GM12878 (cell line): ENCODE measurements around the gene PARVA.

ENCODE experiments used
- ATF7 ChIP-seq: fragments of 450-650 bp; IDR thresholded peaks from 2 replicates; pipeline ENCODE4 v1.6.1; 2016; ENCODE audit warnings: low read depth, mild to moderate bottlenecking
- BACH1 ChIP-seq: fragments of 450-650 bp; IDR thresholded peaks from 2 replicates; pipeline ENCODE4 v1.6.1; 2017; ENCODE audit warnings: mild to moderate bottlenecking, borderline replicate concordance
- CHD2 ChIP-seq: IDR thresholded peaks from 2 replicates; pipeline ENCODE4 v1.6.1; 2011; ENCODE audit warnings: low read depth, low read length, improper control_type of control experiment, borderline replicate concordance
- EP300 ChIP-seq, 2 experiments: fragments of 150-350 bp in 1 of 2; IDR thresholded peaks; 2 replicates each; pipeline ENCODE4 v1.6.1; 2011 to 2012; ENCODE audit warnings: low read depth in 2 of 2, low read length in 2 of 2, borderline replicate concordance in 1 of 2, improper control_type of control experiment in 1 of 2, inconsistent platforms in 1 of 2; ENCODE audit not compliant: control insufficient read depth in 1 of 2
- GATAD2B ChIP-seq: fragments of 450-650 bp; conservative IDR thresholded peaks from 2 replicates; pipeline ENCODE4 v1.6.1; 2017; ENCODE audit warnings: low read depth, mild to moderate bottlenecking, moderate library complexity
- MXI1 ChIP-seq: fragments of 150-350 bp; IDR thresholded peaks from 2 replicates; pipeline ENCODE4 v1.6.1; 2011; ENCODE audit warnings: low read depth, mild to moderate bottlenecking, inconsistent platforms, low read length, improper control_type of control experiment
- POLR2A ChIP-seq: IDR thresholded peaks from 2 replicates; pipeline ENCODE4 v1.6.1; 2011; ENCODE audit warnings: low read depth, mild to moderate bottlenecking, low read length
- POLR2AphosphoS5 ChIP-seq: IDR thresholded peaks from 2 replicates; pipeline ENCODE4 v1.6.1; 2011; ENCODE audit warnings: mild to moderate bottlenecking, low read length, inconsistent platforms
- SREBF2 ChIP-seq: IDR thresholded peaks from 2 replicates; pipeline ENCODE4 v1.6.1; 2012; ENCODE audit warnings: mild to moderate bottlenecking, low read length
- TBL1XR1 ChIP-seq: IDR thresholded peaks from 2 replicates; pipeline ENCODE4 v1.6.1; 2012; ENCODE audit warnings: low read depth, low read length, improper control_type of control experiment

DNA sequence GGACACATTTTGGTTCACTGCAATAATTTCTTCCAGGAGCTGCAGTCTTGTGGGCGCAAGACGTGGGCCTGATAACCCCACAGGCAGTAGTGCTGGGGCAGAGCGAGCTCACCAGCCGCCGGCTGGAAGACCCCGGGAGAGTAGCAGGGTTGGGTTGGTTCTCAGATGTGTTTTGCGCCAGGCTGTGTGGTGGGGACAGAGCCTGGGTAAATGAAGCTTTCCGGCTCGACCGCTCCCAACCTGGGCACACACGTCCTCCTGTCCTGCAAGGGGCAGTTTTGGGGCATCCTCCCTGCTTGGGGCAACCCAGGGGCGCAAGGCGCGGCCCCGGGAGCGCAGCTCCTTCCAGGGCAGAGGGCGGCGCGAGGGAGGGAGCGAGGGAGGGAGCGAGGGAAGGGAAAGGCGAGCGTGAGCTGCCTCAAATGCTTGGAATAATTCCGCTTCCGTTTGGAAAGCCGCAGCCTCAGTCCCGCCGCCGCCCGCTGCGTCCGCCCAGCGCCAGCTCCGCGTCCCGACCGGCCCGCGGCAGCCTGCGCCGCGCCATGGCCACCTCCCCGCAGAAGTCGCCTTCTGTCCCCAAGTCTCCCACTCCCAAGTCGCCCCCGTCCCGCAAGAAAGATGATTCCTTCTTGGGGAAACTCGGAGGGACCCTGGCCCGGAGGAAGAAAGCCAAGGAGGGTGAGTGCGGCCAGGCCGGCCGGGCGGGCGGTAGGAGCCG is at the start of gene PARVA:
- no peak for TF ChIP-seq GATAD2B
- no peak for TF ChIP-seq MXI1
- no peak for TF ChIP-seq BACH1
- no peak for TF ChIP-seq SREBF2
- no peak for TF ChIP-seq POLR2A
- TF ChIP-seq TBL1XR1, result no peak
- TF ChIP-seq ATF7, result no peak
- no peak for TF ChIP-seq EP300 (IDR thresholded peaks at IDR 0.05; ENCODE audit: borderline replicate concordance in 1 of 2, control insufficient read depth in 1 of 2, low read depth in 2 of 2, low read length in 2 of 2)
- no peak for TF ChIP-seq POLR2AphosphoS5
- TF ChIP-seq CHD2, result no peak
